A673 (cell line): Measurements from ENCODE around the gene CEP112. TPM values are rescaled to one million over a fixed set of nuclear protein-coding genes. Genes with fewer than 3 reads are reported as not detected.

Experiments used
- BruUV-seq: library from RNA; stranded (reverse); fragments of 400-500 nt; replicated peaks from 2 replicates; lab custom pipeline; 2021; lab: Mats Ljungman, UMichigan
- CTCF ChIA-PET: fragments of 300-600 bp; sonication (Branson Sonifier 250); formaldehyde crosslinking; loops from one replicate; lab custom pipeline; 2022; ENCODE audit warnings: antibody characterized with exemption; lab: Charles Lee
- POLR2A ChIA-PET: fragments of 300-600 bp; sonication (Branson Sonifier 250); formaldehyde crosslinking; loops from one replicate; lab custom pipeline; 2022; ENCODE audit warnings: antibody characterized with exemption; ENCODE audit not compliant: low non-redundant PET; lab: Charles Lee
- DNase-seq: peaks from one replicate; pipeline ENCODE4 v3.0.0-alpha.2; 2015; ENCODE audit warnings: low spot score
- H3K27ac ChIP-seq: fragments of 200-600 bp; sonication (generic); 2 replicates; pipeline ENCODE4 v1.5.1; 2016; ENCODE audit warnings: mixed run types, low read depth, mild to moderate bottlenecking, mixed read lengths, antibody characterized with exemption, low read length; ENCODE audit not compliant: poor library complexity, severe bottlenecking
- H3K27me3 ChIP-seq: fragments of 200-600 bp; sonication (generic); replicated peaks from 2 replicates; pipeline ENCODE4 v1.6.1; 2017; ENCODE audit warnings: mixed run types, low read depth, mild to moderate bottlenecking, mixed read lengths, antibody characterized with exemption, low read length; ENCODE audit not compliant: insufficient read depth, poor library complexity
- H3K36me3 ChIP-seq: fragments of 200-600 bp; sonication (generic); 2 replicates; pipeline ENCODE4 v1.6.1; 2016; ENCODE audit warnings: mixed run types, mild to moderate bottlenecking, mixed read lengths, antibody characterized with exemption, low read length; ENCODE audit not compliant: insufficient read depth, poor library complexity, severe bottlenecking
- H3K4me1 ChIP-seq: fragments of 200-600 bp; sonication (generic); 2 replicates; pipeline ENCODE4 v1.6.1; 2017; ENCODE audit warnings: mixed run types, mild to moderate bottlenecking, mixed read lengths, antibody characterized with exemption, low read length; ENCODE audit not compliant: insufficient read depth, poor library complexity, severe bottlenecking
- H3K4me3 ChIP-seq: fragments of 200-600 bp; sonication (generic); 2 replicates; pipeline ENCODE4 v1.5.1; 2016; ENCODE audit warnings: low read depth, mixed run types, mild to moderate bottlenecking, mixed read lengths, low read length; ENCODE audit not compliant: poor library complexity, severe bottlenecking
- H3K9me3 ChIP-seq: fragments of 200-600 bp; sonication (generic); 2 replicates; pipeline ENCODE4 v1.6.1; 2016; ENCODE audit warnings: mixed run types, low read depth, mild to moderate bottlenecking, mixed read lengths, antibody characterized with exemption, low read length; ENCODE audit not compliant: poor library complexity, severe bottlenecking
- EZH2 ChIP-seq: fragments of 200-600 bp; sonication (generic); IDR thresholded peaks from 2 replicates; pipeline ENCODE4 v1.6.1; 2017; ENCODE audit warnings: borderline replicate concordance, low read depth, mild to moderate bottlenecking, mixed read lengths, antibody characterized with exemption, low read length; ENCODE audit not compliant: poor library complexity, severe bottlenecking
- intact Hi-C: fragments of 100-400 bp; cut with micrococcal nuclease; formaldehyde crosslinking; loops from one replicate; pipeline ENCODE4 v1.10.0; 2022; ENCODE audit not compliant: unreplicated experiment
- total RNA-seq: library from RNA; stranded (reverse); gene quantifications from 2 replicates; pipeline ENCODE4 v1.2.3, GENCODE V29; 2021
- TF ChIP-seq, protein P1 (sequence below): fragments of 300-800, 200-600 bp; sonication (generic); conservative IDR thresholded peaks from 2 replicates; pipeline ENCODE4 v1.5.1; 2017; ENCODE audit warnings: low read depth, mild to moderate bottlenecking, antibody characterized with exemption, low read length, moderate library complexity, mixed read lengths

The CEP112 gene
- total RNA-seq, 1 experiment from 2014 or later, result 27.2 TPM

- Histone ChIP-seq H3K27ac (no peak overlapping the region), H3K36me3 (no peaks in the 10 kb centered on the region), H3K9me3 (no peaks in the 10 kb centered on the region), H3K4me1 (no peaks in the 10 kb centered on the region), H3K4me3 (no peak overlapping the region), H3K27me3 (no peaks in the 10 kb centered on the region)
- no peak for DNase-seq
- BruUV-seq, result no TSS peak
- POLR2A ChIA-PET, result no interaction called here
- intact Hi-C loops, result no loop called here
- CTCF ChIA-PET, result no interaction called here
- TF ChIP-seq EZH2, result no peak
- TF ChIP-seq, protein P1, sequence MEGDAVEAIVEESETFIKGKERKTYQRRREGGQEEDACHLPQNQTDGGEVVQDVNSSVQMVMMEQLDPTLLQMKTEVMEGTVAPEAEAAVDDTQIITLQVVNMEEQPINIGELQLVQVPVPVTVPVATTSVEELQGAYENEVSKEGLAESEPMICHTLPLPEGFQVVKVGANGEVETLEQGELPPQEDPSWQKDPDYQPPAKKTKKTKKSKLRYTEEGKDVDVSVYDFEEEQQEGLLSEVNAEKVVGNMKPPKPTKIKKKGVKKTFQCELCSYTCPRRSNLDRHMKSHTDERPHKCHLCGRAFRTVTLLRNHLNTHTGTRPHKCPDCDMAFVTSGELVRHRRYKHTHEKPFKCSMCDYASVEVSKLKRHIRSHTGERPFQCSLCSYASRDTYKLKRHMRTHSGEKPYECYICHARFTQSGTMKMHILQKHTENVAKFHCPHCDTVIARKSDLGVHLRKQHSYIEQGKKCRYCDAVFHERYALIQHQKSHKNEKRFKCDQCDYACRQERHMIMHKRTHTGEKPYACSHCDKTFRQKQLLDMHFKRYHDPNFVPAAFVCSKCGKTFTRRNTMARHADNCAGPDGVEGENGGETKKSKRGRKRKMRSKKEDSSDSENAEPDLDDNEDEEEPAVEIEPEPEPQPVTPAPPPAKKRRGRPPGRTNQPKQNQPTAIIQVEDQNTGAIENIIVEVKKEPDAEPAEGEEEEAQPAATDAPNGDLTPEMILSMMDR, result no peak
Observed at GRCh38 chr17:65959630-65960029, 232.3 kb downstream of the CEP112 start.

GRCh38 chr17:65956814-65957213 is 235.1 kb downstream of the CEP112 start:
- Histone ChIP-seq H3K4me1 (no peaks in the 10 kb centered on the region), H3K4me3 (no peak overlapping the region), H3K27ac (no peak overlapping the region), H3K9me3 (no peaks in the 10 kb centered on the region), H3K27me3 (no peaks in the 10 kb centered on the region), H3K36me3 (no peaks in the 10 kb centered on the region)
- POLR2A ChIA-PET, result no interaction called here
- no peak for TF ChIP-seq EZH2
- CTCF ChIA-PET, result no interaction called here
- BruUV-seq, result no TSS peak
- intact Hi-C loops, result no loop called here
- no peak for DNase-seq

- TF ChIP-seq, protein P1, result no peak
- TF ChIP-seq EZH2, result no peak
- POLR2A ChIA-PET, result no interaction called here
- no peak overlapping the region for H3K27ac ChIP-seq
- no peaks in the 10 kb centered on the region for H3K36me3 ChIP-seq
- CTCF ChIA-PET, result no interaction called here
- H3K4me3 ChIP-seq, result no peak overlapping the region
- H3K4me1 ChIP-seq, result no peaks in the 10 kb centered on the region
- no peaks in the 10 kb centered on the region for H3K9me3 ChIP-seq
- intact Hi-C loops, result no loop called here
- H3K27me3 ChIP-seq, result no peaks in the 10 kb centered on the region
- no peak for DNase-seq
- BruUV-seq, result no TSS peak
Observed at GRCh38 chr17:65954148-65954449, 237.8 kb downstream of the CEP112 start.
